K562 (cell line): Measurements from ENCODE around the gene IMMP2L. TPM values are rescaled to one million over a fixed set of nuclear protein-coding genes. Genes with fewer than 3 reads are reported as not detected.
A peak's percentile ranks its signal among the peaks of the same experiment; 100 is the strongest.

ENCODE experiments used
- ATAC-seq: fragments of 200-7000 bp; cut with Tn5 transposase; 3 replicates; pipeline ENCODE4 v1.9.1; 2020; ENCODE audit warnings: moderate library complexity
- BruUV-seq: library from RNA; stranded (reverse); fragments of 400-500 nt; replicated peaks from 2 replicates; lab custom pipeline; 2021; lab: Mats Ljungman, UMichigan
- CTCF ChIA-PET: fragments of 300-600 bp; formaldehyde crosslinking; extraction: SDS; loops from one replicate; lab custom pipeline; 2021; ENCODE audit warnings: low intra/inter-chr PET ratio; lab: Yijun Ruan, JAX
- POLR2A ChIA-PET: fragments of 300-600, 350-650 bp; sonication (Branson Sonifier 250); formaldehyde crosslinking; extraction: SDS; loops from one replicate; lab custom pipeline; 2021; ENCODE audit warnings: antibody characterized with exemption, inconsistent platforms; lab: Yijun Ruan, JAX
- DNase-seq, 4 experiments: peaks; one replicate each; pipeline versions ENCODE4 v3.0.0 to v3.0.0-alpha.2; 2011 to 2018; ENCODE audit warnings: low spot score in 3 of 4, mixed read lengths in 3 of 4; ENCODE audit errors: extremely low read depth in 1 of 4
- FAIRE-seq: peaks from 2 replicates; lab custom pipeline; 2011; peaks lifted over from hg19 to GRCh38; lab: Jason Lieb, UNC
- H2AFZ ChIP-seq: 2 replicates; pipeline ENCODE4 v1.6.0; 2011; ENCODE audit warnings: low read depth, low read length, control low read depth, inconsistent platforms
- H3K27ac ChIP-seq: fragments of 200-600 bp; 3 replicates; pipeline ENCODE4 v1.8.0; 2011; ENCODE audit warnings: low read depth, mild to moderate bottlenecking, control low read depth, inconsistent platforms, low read length, moderate library complexity, mixed read lengths; ENCODE audit errors: extremely low read depth
- H3K27me3 ChIP-seq, 2 experiments: fragments of 300-600 bp in 1 of 2; 2 replicates in 1 of 2; 3 replicates in 1 of 2; pipeline versions ENCODE4 v1.6.0 to v1.8.0; 2011; ENCODE audit warnings: inconsistent platforms in 2 of 2, low read length in 2 of 2, mild to moderate bottlenecking in 1 of 2, mixed read lengths in 1 of 2, moderate library complexity in 1 of 2; ENCODE audit not compliant: control insufficient read depth in 2 of 2, insufficient read depth in 2 of 2
- H3K36me3 ChIP-seq: fragments of 300-600 bp; 3 replicates; pipeline ENCODE4 v1.8.0; 2011; ENCODE audit warnings: mild to moderate bottlenecking, low read length, inconsistent platforms; ENCODE audit not compliant: control insufficient read depth, insufficient read depth
- H3K4me1 ChIP-seq, 2 experiments: fragments of 200-600 bp in 1 of 2; replicated peaks in 1 of 2; 2 replicates in 1 of 2; 3 replicates in 1 of 2; pipeline versions ENCODE4 v1.5.1 to v1.8.0; 2011; ENCODE audit warnings: inconsistent platforms in 2 of 2, low read length in 2 of 2, mild to moderate bottlenecking in 1 of 2, mixed read lengths in 1 of 2, moderate library complexity in 1 of 2; ENCODE audit not compliant: control insufficient read depth in 2 of 2, insufficient read depth in 2 of 2
- H3K4me2 ChIP-seq: 2 replicates; pipeline ENCODE4 v1.6.1; 2011; ENCODE audit warnings: low read length, control low read depth, inconsistent platforms, mixed read lengths; ENCODE audit not compliant: insufficient read depth
- H3K4me3 ChIP-seq: fragments of 200-600 bp; sonication (generic), shearing (Covaris generic); 2 replicates; pipeline ENCODE4 v1.5.1; 2016; ENCODE audit warnings: control low read depth, inconsistent platforms
- H3K79me2 ChIP-seq: fragments of 200-600 bp; 3 replicates; pipeline ENCODE4 v1.8.0; 2011; ENCODE audit warnings: low read length, inconsistent platforms; ENCODE audit not compliant: control insufficient read depth, insufficient read depth
- H3K9ac ChIP-seq, 2 experiments: 2 replicates each; pipeline versions ENCODE4 v1.6.0 to v1.6.1; 2011; ENCODE audit warnings: low read depth in 2 of 2, low read length in 2 of 2, control low read depth in 1 of 2, inconsistent platforms in 1 of 2, mild to moderate bottlenecking in 1 of 2, mixed read lengths in 1 of 2; ENCODE audit not compliant: insufficient read depth in 1 of 2
- H3K9me1 ChIP-seq: one replicate; pipeline ENCODE4 v1.6.0; 2011; ENCODE audit warnings: inconsistent platforms, mild to moderate bottlenecking, low read length, moderate library complexity; ENCODE audit not compliant: control insufficient read depth, insufficient read depth
- H3K9me3 ChIP-seq: replicated peaks from 2 replicates; pipeline ENCODE4 v1.5.1; 2011; ENCODE audit warnings: low read depth, low read length, inconsistent platforms; ENCODE audit not compliant: control insufficient read depth, insufficient read depth
- H4K20me1 ChIP-seq: replicated peaks from 2 replicates; pipeline ENCODE4 v1.6.1; 2011; ENCODE audit warnings: low read length, inconsistent platforms, mixed read lengths; ENCODE audit not compliant: control insufficient read depth, insufficient read depth
- ATF3 ChIP-seq, 2 experiments: fragments of 450-650 bp in 1 of 2; sonication (generic) in 1 of 2; formaldehyde crosslinking in 1 of 2; IDR thresholded peaks in 1 of 2; conservative IDR thresholded peaks in 1 of 2; 2 replicates each; pipeline versions ENCODE4 v1.6.1 to v1.8.1; 2016 to 2023; ENCODE audit warnings: mild to moderate bottlenecking in 2 of 2, moderate library complexity in 2 of 2, inconsistent platforms in 1 of 2, missing genetic modification reagents in 1 of 2
- COPS2 ChIP-seq: fragments of 450-650 bp; conservative IDR thresholded peaks from 2 replicates; pipeline ENCODE4 v1.6.1; 2016; ENCODE audit warnings: mild to moderate bottlenecking, moderate library complexity
- CUX1 ChIP-seq: fragments of 200-800 bp; sonication (Bioruptor generic); IDR thresholded peaks from 2 replicates; pipeline ENCODE4 v1.6.1; 2016; ENCODE audit warnings: missing genetic modification characterization, missing compliant biosample characterization
- FOSL1 ChIP-seq: fragments of 200-800 bp; sonication (Bioruptor generic); conservative IDR thresholded peaks from 2 replicates; pipeline ENCODE4 v1.6.1; 2016; ENCODE audit warnings: missing genetic modification characterization, missing compliant biosample characterization
- GABPB1 ChIP-seq: sonication (generic); formaldehyde crosslinking; IDR thresholded peaks from 2 replicates; pipeline ENCODE4 v1.8.0; 2022; ENCODE audit warnings: mild to moderate bottlenecking, missing genetic modification reagents
- GTF2F1 ChIP-seq: IDR thresholded peaks from 2 replicates; pipeline ENCODE4 v1.6.1; 2011; ENCODE audit warnings: low read depth, low read length, improper control_type of control experiment
- MAFG ChIP-seq: fragments of 450-650 bp; conservative IDR thresholded peaks from 2 replicates; pipeline ENCODE4 v1.6.1; 2016; ENCODE audit warnings: missing genetic modification characterization, missing compliant biosample characterization
- MTA2 ChIP-seq: fragments of 450-650 bp; IDR thresholded peaks from 2 replicates; pipeline ENCODE4 v1.6.1; 2016; ENCODE audit warnings: low read depth
- NFE2L1 ChIP-seq: fragments of 450-650 bp; IDR thresholded peaks from 2 replicates; pipeline ENCODE4 v1.6.1; 2016; ENCODE audit warnings: missing genetic modification characterization, low read depth, mild to moderate bottlenecking, missing compliant biosample characterization, moderate library complexity, borderline replicate concordance
- NFRKB ChIP-seq: fragments of 450-650 bp; IDR thresholded peaks from 2 replicates; pipeline ENCODE4 v1.6.1; 2016; ENCODE audit warnings: low read depth
- RAD51 ChIP-seq: fragments of 450-650 bp; IDR thresholded peaks from 2 replicates; pipeline ENCODE4 v1.7.1; 2016; ENCODE audit warnings: low read depth, mild to moderate bottlenecking, borderline replicate concordance
- THRAP3 ChIP-seq: fragments of 450-650 bp; IDR thresholded peaks from 2 replicates; pipeline ENCODE4 v1.6.1; 2016; ENCODE audit warnings: mild to moderate bottlenecking, inconsistent platforms, borderline replicate concordance
- THRB ChIP-seq: fragments of 450-650 bp; formaldehyde crosslinking; conservative IDR thresholded peaks from 2 replicates; pipeline ENCODE4 v1.4.0; 2022; ENCODE audit warnings: mild to moderate bottlenecking, missing genetic modification characterization
- U2AF2 ChIP-seq: fragments of 200-400 bp; formaldehyde crosslinking; optimal IDR thresholded peaks from 2 replicates; pipeline ENCODE3; 2017; ENCODE audit warnings: low read depth, mild to moderate bottlenecking, low read length
- ZNF239 ChIP-seq: fragments of 250-450 bp; sonication (Bioruptor Pico); IDR thresholded peaks from 2 replicates; pipeline ENCODE4 v1.4.0; 2020; ENCODE audit warnings: mild to moderate bottlenecking
- ZNF316 ChIP-seq: fragments of 450-650 bp; IDR thresholded peaks from 2 replicates; pipeline ENCODE4 v1.6.1; 2016
- ZSCAN32 ChIP-seq: fragments of 450-650 bp; formaldehyde crosslinking; IDR thresholded peaks from 2 replicates; pipeline ENCODE4 v1.4.0; 2020; ENCODE audit warnings: mild to moderate bottlenecking, moderate library complexity
- WGBS: fragments of 100-300 bp; shearing (Covaris generic); methylation state at CpG from one replicate; pipeline ENCODE4 v1.1.6; 2016; ENCODE audit warnings: low coverage, mixed read lengths; ENCODE audit not compliant: insufficient coverage; ENCODE audit errors: missing lambda C conversion rate; 5-methylcytosine and 5-hydroxymethylcytosine counted together
- in situ Hi-C: fragments of 300-500 bp; cut with MboI; formaldehyde crosslinking; loops from 4 replicates; pipeline ENCODE4 v1.15.0; 2018; ENCODE audit warnings: inconsistent platforms, mixed read lengths
- intact Hi-C: fragments of 100-400 bp; cut with micrococcal nuclease; formaldehyde crosslinking; loops from 2 replicates; pipeline ENCODE4 v1.14.2; 2022
- polyA plus RNA-seq, 8 experiments: library from polyadenylated mRNA; depleted of rRNA in 4 of 8; stranded (reverse) in 5 of 8; unstranded in 3 of 8; fragments of >200 nt; fragmentation: Nextera tagmentation in 2 of 8; fragmentation: Illumina TruSeq in 1 of 8; extraction: Ambion mirVana in 2 of 8; extraction: Trizol in 1 of 8; gene quantifications; 2 replicates each; pipeline versions ENCODE4 v1.2.1 to v1.2.3, GENCODE V29; 2011 to 2014; ENCODE audit warnings: inconsistent platforms in 1 of 8, missing spikeins in 1 of 8
- total RNA-seq, 7 experiments: library from RNA; depleted of rRNA in 6 of 7; stranded (reverse); fragments of >200 nt in 6 of 7; fragmentation: Illumina TruSeq in 2 of 7; extraction: Trizol in 2 of 7; gene quantifications; 2 replicates each; pipeline versions ENCODE4 v1.2.1 to v1.2.3, GENCODE V29; 2011 to 2021; ENCODE audit warnings: low replicate concordance in 1 of 7

Gene IMMP2L
- total and polyA plus RNA-seq, 9 of the 15 experiments (the other 6 are each of a cell fraction or from before 2014, with no cell fraction given): 29.7 to 116 (median 53.0) TPM

GRCh38 chr7:110856704-110857103 is 705.6 kb downstream of the IMMP2L start:
- BruUV-seq: no TSS peak
- no peak for FAIRE-seq
- TF ChIP-seq MAFG (tag) (peak; percentile 78), CUX1 (CRISPR knock-in tag) (no peak), COPS2 (no peak), ZSCAN32 (CRISPR knock-in tag) (no peak), THRAP3 (no peak), ZNF316 (peak; percentile 33; the same call in 1 of the 2 replicates), THRB (CRISPR knock-in tag) (no peak), NFE2L1 (tag) (peak; percentile 67; the same call in 1 of the 2 replicates), NFRKB (no peak), U2AF2 (no peak), FOSL1 (tag) (no peak), GABPB1 (no peak), RAD51 (no peak), GTF2F1 (no peak), ATF3 (IDR thresholded peaks at IDR 0.05) (peak; percentile 68), ATF3 (CRISPR knock-in tag; conservative IDR thresholded peaks at IDR 0.05) (no peak), MTA2 (no peak), ZNF239 (CRISPR knock-in tag) (no peak)

More at GRCh38 chr7:110856704-110857103, 705.6 kb downstream of the IMMP2L start:
- intact Hi-C loops (no loop called here), in situ Hi-C loops (no loop called here)
- WGBS: 25% methylated on average over 3 of the region's 3 CpGs
- Histone ChIP-seq H3K79me2 (no peaks in the 10 kb centered on the region), H2AFZ (no peak overlapping the region), H3K9ac (no peak overlapping the region), H3K36me3 (no peaks in the 10 kb centered on the region), H3K27me3 (no peaks in the 10 kb centered on the region), H3K4me2 (no peak overlapping the region), H4K20me1 (no peaks in the 10 kb centered on the region), H3K27ac (no peak overlapping the region), H3K9me3 (no peaks in the 10 kb centered on the region), H3K9me1 (no peaks in the 10 kb centered on the region), H3K4me1 (no peaks in the 10 kb centered on the region), H3K4me3 (no peak overlapping the region)
- ChIA-PET POLR2A (interaction anchor here (1.3 kb wide), 1 partner anchor 12 kb away, joined by 3 read pairs; no protein-coding TSS in a partner anchor), CTCF (no interaction called here)
- DNase-seq: no peak
- no peak; the same call in 2 of the 3 replicates for ATAC-seq
